Esophagus squamous epithelium (tissue), 4 donors: ENCODE data around the gene LFNG.

Source experiments
- POLR2A ChIP-seq, 4 donors: fragments of 450-650 bp; IDR thresholded peaks; one replicate each; pipeline ENCODE4 v1.6.1; 2017; ENCODE audit warnings: antibody characterized with exemption in 4 of 4, mild to moderate bottlenecking in 4 of 4, moderate library complexity in 3 of 4
- TF ChIP-seq, protein P1 (sequence below), 6 experiments: fragments of 450-650 bp in 4 of 6; fragments of 200-600 bp in 2 of 6; sonication (generic) in 2 of 6; IDR thresholded peaks; one replicate each; pipeline ENCODE4 v1.5.1; 2016 to 2019; ENCODE audit warnings: antibody characterized with exemption in 6 of 6, mild to moderate bottlenecking in 4 of 6, moderate library complexity in 4 of 6

DNA sequence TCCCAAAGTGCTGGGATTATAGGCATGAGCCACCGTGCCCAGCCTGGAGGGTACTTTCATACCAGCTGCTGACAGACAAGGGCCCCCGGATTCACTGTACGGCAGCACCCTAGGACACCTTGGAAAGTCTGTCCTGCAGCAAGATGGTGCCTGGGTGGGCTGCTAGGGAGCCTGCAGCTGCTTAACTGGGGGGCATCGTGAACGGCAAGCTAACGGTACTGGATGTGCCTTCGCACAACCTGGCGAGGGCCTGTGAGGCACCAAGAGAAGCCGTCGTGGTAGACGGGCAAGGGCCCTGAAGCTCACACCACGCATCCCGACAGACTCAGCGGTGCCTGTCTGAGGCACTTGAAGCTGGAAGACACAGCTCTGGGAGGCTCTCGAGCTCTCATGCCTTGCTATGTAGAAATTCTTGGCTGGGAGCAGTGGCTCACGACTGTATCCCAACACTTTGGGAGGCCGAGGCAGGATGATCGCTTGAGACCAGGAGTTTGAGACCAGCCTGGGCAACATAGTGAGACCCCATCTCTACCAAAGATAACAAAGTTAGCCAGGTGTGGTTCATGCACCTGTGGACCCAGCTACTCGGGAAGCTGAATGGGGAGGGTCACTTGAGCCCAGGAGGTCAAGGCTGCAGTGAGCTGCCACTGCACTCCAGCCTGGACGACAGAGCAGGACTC, 26.3 kb downstream of the LFNG start:
- TF ChIP-seq, protein P1, sequence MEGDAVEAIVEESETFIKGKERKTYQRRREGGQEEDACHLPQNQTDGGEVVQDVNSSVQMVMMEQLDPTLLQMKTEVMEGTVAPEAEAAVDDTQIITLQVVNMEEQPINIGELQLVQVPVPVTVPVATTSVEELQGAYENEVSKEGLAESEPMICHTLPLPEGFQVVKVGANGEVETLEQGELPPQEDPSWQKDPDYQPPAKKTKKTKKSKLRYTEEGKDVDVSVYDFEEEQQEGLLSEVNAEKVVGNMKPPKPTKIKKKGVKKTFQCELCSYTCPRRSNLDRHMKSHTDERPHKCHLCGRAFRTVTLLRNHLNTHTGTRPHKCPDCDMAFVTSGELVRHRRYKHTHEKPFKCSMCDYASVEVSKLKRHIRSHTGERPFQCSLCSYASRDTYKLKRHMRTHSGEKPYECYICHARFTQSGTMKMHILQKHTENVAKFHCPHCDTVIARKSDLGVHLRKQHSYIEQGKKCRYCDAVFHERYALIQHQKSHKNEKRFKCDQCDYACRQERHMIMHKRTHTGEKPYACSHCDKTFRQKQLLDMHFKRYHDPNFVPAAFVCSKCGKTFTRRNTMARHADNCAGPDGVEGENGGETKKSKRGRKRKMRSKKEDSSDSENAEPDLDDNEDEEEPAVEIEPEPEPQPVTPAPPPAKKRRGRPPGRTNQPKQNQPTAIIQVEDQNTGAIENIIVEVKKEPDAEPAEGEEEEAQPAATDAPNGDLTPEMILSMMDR (IDR thresholded peaks at IDR 0.05) = no peak
- no peak for TF ChIP-seq POLR2A (IDR thresholded peaks at IDR 0.05)
